Lung (tissue), 12 donors: ENCODE results near the gene EXOSC6. TPM values are rescaled to one million over a fixed set of nuclear protein-coding genes. Genes with fewer than 3 reads are reported as not detected.

Experiments used
- ATAC-seq: fragments of 200-7000 bp; cut with Tn5 transposase; one replicate; pipeline ENCODE4 v1.9.1; 2020; ENCODE audit warnings: moderate number of reproducible peaks; ENCODE audit not compliant: insufficient read depth, low FRiP score
- DNase-seq, 3 donors: peaks; one replicate each; pipeline ENCODE4 v3.0.0-alpha.2; 2013 to 2017
- H3K27ac ChIP-seq, 2 donors: one replicate each; pipeline ENCODE4 v1.5.1; 2013; ENCODE audit warnings: mild to moderate bottlenecking in 2 of 2, moderate library complexity in 2 of 2, control low read depth in 1 of 2, inconsistent platforms in 1 of 2, low read depth in 1 of 2, low read length in 1 of 2
- H3K27me3 ChIP-seq, 3 donors: one replicate each; pipeline ENCODE4 v1.5.1; 2013; ENCODE audit warnings: low read length in 2 of 3; ENCODE audit not compliant: control insufficient read depth in 3 of 3, insufficient read depth in 3 of 3
- H3K36me3 ChIP-seq, 4 donors: one replicate each; pipeline ENCODE4 v1.5.1; 2013; ENCODE audit warnings: low read length in 4 of 4, mild to moderate bottlenecking in 1 of 4, moderate library complexity in 1 of 4; ENCODE audit not compliant: control insufficient read depth in 4 of 4, insufficient read depth in 4 of 4
- H3K4me1 ChIP-seq, 5 donors: one replicate each; pipeline ENCODE4 v1.5.1; 2013; ENCODE audit warnings: low read length in 5 of 5, mild to moderate bottlenecking in 2 of 5, moderate library complexity in 1 of 5; ENCODE audit not compliant: control insufficient read depth in 5 of 5, insufficient read depth in 5 of 5
- H3K4me3 ChIP-seq: one replicate; pipeline ENCODE4 v1.5.1; 2013; ENCODE audit warnings: mild to moderate bottlenecking, control low read depth, moderate library complexity
- H3K9ac ChIP-seq, 2 donors: one replicate each; pipeline ENCODE4 v1.5.1; 2013; ENCODE audit warnings: low read length in 2 of 2, control low read depth in 1 of 2; ENCODE audit not compliant: insufficient read depth in 1 of 2
- H3K9me3 ChIP-seq, 4 donors: one replicate each; pipeline ENCODE4 v1.5.1; 2013; ENCODE audit warnings: low read length in 3 of 4, mild to moderate bottlenecking in 1 of 4, moderate library complexity in 1 of 4; ENCODE audit not compliant: control insufficient read depth in 4 of 4, insufficient read depth in 3 of 4
- WGBS, 2 donors: extraction: QIAGEN DNeasy Blood & Tissue Kit; methylation state at CpG; one replicate each; pipeline ENCODE4 v1.1.7; 2013; 5-methylcytosine and 5-hydroxymethylcytosine counted together
- polyA plus RNA-seq, 2 donors: library from polyadenylated mRNA; stranded (reverse); fragments of 200-250 nt; gene quantifications; one replicate each; pipeline ENCODE4 v1.2.1, GENCODE V29; 2013
- total RNA-seq, 2 donors: library from RNA; depleted of rRNA in 1 of 2; stranded (reverse); fragments of >200 nt in 1 of 2; gene quantifications; one replicate each; pipeline ENCODE4 v1.2.1, GENCODE V29; 2014 to 2021
- TF ChIP-seq, protein P1 (sequence below): IDR thresholded peaks from 2 replicates; pipeline ENCODE4 v1.5.1; 2012; ENCODE audit warnings: mild to moderate bottlenecking; ENCODE audit errors: control extremely low read depth, extremely low read depth
- donor health status: control.
- donor health status: control.
- donor health status: Bipolar disorder and iron deficiency.
- donor health status: healthy.
- donor health status: DM: yes; HTN: yes; CAD: no.

The EXOSC6 gene
- total and polyA plus RNA-seq, 4 donors = 7.1 to 28.0 (median 22.7) TPM

- Histone ChIP-seq H3K27me3 (no peaks in the 10 kb centered on the region), H3K9ac (no peak overlapping the region), H3K27ac (no peak overlapping the region), H3K4me1 (no peaks in the 10 kb centered on the region), H3K9me3 (no peaks in the 10 kb centered on the region), H3K36me3 (peaks cover 36 to 79% (median 48%) of the 10 kb centered on the region in 4 donors), H3K4me3 (no peak overlapping the region)
- 73 to 90% methylated on average over 4 of the region's 4 CpGs for WGBS, 2 donors
- no peak for DNase-seq
- no peak for ATAC-seq
- TF ChIP-seq, protein P1, sequence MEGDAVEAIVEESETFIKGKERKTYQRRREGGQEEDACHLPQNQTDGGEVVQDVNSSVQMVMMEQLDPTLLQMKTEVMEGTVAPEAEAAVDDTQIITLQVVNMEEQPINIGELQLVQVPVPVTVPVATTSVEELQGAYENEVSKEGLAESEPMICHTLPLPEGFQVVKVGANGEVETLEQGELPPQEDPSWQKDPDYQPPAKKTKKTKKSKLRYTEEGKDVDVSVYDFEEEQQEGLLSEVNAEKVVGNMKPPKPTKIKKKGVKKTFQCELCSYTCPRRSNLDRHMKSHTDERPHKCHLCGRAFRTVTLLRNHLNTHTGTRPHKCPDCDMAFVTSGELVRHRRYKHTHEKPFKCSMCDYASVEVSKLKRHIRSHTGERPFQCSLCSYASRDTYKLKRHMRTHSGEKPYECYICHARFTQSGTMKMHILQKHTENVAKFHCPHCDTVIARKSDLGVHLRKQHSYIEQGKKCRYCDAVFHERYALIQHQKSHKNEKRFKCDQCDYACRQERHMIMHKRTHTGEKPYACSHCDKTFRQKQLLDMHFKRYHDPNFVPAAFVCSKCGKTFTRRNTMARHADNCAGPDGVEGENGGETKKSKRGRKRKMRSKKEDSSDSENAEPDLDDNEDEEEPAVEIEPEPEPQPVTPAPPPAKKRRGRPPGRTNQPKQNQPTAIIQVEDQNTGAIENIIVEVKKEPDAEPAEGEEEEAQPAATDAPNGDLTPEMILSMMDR = no peak
These were observed 5.7 kb upstream of the EXOSC6 start for GRCh38 chr16:70257391-70257790.

- Histone ChIP-seq H3K9ac (no peak overlapping the region), H3K4me1 (peaks cover 0 to 4% (median 0%) of the 10 kb centered on the region in 5 donors), H3K27ac (no peak overlapping the region), H3K27me3 (no peaks in the 10 kb centered on the region), H3K9me3 (no peaks in the 10 kb centered on the region), H3K4me3 (no peak overlapping the region), H3K36me3 (peaks cover 20 to 68% (median 39%) of the 10 kb centered on the region in 4 donors)
- DNase-seq (no peak), ATAC-seq (no peak)
- TF ChIP-seq, protein P1 = no peak
- 91 to 94% methylated on average over 9 of the region's 9 CpGs for WGBS, 2 donors
These were observed 3.8 kb upstream of the EXOSC6 start for GRCh38 chr16:70255574-70255973.

- H3K9me3 ChIP-seq = no peaks in the 10 kb centered on the region
- H3K36me3 ChIP-seq = peaks cover 16 to 61% (median 36%) of the 10 kb centered on the region in 4 donors
- no peak overlapping the region for H3K4me3 ChIP-seq
- no peaks in the 10 kb centered on the region for H3K27me3 ChIP-seq
- TF ChIP-seq, protein P1 = no peak
- H3K4me1 ChIP-seq = peaks cover 0 to 9% (median 0%) of the 10 kb centered on the region in 5 donors
- no peak overlapping the region for H3K27ac ChIP-seq
- no peak for DNase-seq
- WGBS, 2 donors = 97 to 99% methylated on average over 12 of the region's 12 CpGs
- no peak overlapping the region for H3K9ac ChIP-seq
- ATAC-seq = no peak
These were observed 3.2 kb upstream of the EXOSC6 start for GRCh38 chr16:70254965-70255286.
